GM19240 (cell line): ENCODE data around the gene ASB3.
A peak's percentile ranks its signal among the peaks of the same experiment; 100 is the strongest.
"Not testable (repeated sequence)": the region's sequence is repeated elsewhere in the genome, so short reads cannot be mapped to it uniquely, and the experiment has no call there.

Experiments
- DNase-seq: peaks from one replicate; pipeline ENCODE4 v3.0.0; 2011; ENCODE audit warnings: low spot score; ENCODE audit not compliant: insufficient read length

Gene ASB3

GRCh38 chr2:53787614-53788289 lies 999 bp upstream of the ASB3 start:
- DNase-seq: no peak

GRCh38 chr2:53786352-53786704 lies 425 bp downstream of the ASB3 start:
- no peak for DNase-seq

- DNase-seq: no peak
Observed at GRCh38 chr2:53785366-53785765, 1.4 kb downstream of the ASB3 start.

DNA sequence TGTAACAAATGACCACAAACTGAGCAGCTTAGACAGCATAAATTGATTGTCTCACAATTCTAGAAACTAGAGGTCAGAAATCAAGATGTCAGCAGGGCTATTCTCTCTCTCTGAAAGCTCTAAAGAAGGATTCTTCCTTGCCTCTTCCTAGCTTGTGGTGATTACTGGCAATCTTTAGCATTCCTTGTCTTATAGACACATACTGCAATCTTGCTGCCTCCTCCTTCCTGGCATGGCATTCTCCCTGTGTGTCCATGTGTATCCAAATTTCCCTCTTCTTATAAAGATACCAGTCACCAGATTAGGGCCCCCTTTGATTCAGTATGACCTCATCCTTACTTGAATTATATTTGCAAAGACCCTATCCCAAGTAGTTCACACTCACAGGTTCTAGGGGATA lies 2.3 kb downstream of the ASB3 start:
- no peak for DNase-seq

DNA sequence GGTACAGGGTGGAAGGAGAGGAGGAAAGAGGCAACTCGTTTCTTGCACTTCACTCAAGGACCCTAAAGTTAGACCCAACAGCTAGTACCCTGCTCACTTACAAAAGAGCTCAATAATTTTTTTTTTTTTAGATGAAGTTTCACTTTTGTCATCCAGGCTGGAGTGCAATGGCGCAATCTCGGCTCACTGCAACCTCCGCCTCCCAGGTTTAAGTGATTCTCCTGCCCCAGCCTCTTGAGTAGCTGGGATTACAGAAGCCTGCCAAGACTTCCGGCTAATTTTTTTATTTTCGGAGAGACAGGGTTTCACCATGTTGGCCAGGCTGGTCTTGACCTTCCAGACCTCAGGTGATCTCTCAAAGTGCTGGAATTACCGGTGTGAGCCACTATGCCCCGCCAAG lies 4.1 kb downstream of the ASB3 start:
- DNase-seq: no peak

- DNase-seq: no peak
Observed at GRCh38 chr2:53780056-53780455, 6.7 kb downstream of the ASB3 start.

GRCh38 chr2:53778536-53779162 lies 8.1 kb downstream of the ASB3 start:
- no peak for DNase-seq

DNA sequence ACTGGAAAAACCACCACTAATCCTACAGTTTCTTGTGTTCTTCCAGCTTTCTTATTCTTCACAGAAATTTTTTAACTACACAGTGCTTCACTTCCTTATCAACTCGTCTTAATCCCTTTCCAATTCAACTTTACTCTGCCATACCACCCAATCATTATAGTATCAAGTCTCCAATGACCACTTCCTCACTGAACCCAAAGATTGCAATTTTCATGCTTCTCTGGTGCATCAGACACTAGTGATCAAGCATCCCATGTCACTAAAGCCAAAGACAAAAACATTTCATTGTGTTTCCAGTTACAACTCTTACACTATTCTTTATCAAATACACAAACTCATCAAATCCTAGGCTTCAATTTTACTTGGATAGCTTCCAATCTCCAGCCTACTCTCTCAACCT lies 9.6 kb downstream of the ASB3 start:
- no peak for DNase-seq

DNA sequence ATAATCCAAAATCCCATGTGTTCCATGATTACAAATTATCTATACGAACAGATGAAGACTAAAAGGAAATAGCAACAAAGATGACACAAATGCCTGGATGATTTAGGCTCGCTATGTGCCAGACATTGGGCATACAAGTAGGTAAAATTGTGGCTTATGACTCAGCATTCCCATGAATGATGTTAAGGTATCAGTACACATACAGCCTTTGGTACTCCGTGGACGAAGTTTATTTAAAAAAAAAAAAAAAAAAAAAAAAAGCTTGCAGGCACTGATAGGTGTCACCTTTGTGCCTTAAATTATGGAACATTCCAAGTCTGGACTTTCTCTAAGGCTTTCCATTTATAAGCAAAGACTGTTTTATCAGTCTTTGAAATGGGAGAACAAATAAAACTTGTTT lies 16.5 kb downstream of the ASB3 start:
- no peak for DNase-seq

- no peak for DNase-seq
Observed at GRCh38 chr2:53769318-53769945, 17.3 kb downstream of the ASB3 start.

DNA sequence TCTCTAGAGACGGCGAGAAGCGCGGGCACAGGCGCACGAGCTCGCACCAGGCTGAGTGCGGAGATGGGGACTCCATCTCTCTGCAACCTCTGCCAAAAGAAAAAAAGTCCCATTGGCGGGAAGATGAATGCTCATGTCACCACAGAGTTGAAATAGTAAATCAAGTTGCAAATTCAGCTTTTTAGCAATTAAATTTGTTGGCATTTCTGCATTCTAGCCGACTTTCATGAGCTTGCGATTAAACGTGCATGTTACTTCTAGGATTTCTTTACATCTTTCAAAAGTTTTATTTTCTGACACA lies 18.6 kb downstream of the ASB3 start:
- DNase-seq: no peak

GRCh38 chr2:53767405-53768241 lies 19.1 kb downstream of the ASB3 start, which contains the start of gene CHAC2:
Gene CHAC2, plus strand, starts transcription at chr2:53767804. Its CDS starts 83 bp downstream, at chr2:53767887.
- DNase-seq: peak; percentile 59

DNA sequence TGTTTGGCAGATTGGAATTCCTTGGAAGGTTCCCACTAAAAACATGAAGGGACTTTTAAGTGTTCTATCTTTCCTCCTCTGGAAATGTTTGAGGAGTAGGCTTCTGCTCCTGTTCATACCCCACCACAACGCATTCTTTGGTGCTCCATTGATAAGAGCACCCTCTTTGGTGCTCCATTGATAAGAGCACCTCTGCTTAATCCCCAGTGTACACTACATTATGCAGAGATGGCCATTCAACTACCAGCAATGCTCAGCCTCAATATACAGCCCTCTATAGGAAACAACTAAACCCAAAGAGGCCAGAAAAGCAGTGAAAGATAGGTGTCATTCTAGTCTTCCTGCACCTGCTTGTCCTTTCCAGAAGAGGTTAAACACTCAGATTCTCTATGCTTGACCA lies 21.0 kb downstream of the ASB3 start:
- DNase-seq: no peak

DNA sequence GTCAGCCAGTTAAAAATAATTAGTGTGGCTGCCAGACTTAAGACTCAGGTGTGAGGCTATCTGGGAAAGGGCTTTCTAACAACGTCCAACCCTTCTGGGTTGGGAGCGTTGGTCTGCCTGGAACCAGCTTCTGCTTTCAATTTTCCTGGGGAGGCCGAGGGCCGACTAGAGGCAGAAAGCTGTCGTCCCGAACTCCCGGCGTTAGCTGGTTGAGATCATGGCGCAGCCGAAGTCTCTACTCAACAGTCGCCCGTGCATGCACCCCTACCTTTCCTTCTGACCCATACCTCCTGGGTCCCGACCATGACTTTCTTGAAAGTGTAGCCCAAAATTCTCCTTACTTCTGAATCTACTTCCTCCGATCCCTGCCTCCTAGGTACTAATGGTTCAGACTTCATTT lies 29.5 kb downstream of the ASB3 start:
- not testable (repeated sequence) for DNase-seq

DNA sequence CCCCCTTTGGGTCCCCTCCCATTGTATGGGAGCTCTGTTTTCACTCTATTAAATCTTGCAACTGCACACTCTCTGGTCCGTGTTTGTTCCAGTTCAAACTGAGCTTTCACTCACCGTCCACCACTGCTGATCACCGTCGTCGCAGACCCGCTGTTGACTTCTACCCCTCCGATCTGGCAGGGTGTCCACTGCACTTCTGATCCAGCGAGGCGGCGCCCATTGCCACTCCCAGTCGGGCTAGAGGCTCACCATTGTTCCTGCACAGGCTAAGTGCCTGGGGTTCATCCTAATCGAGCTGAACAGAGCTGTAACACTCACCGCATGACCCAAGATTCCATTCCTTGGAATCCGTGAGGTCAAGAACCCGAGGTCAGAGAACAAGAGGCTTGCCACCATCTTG lies 30.1 kb downstream of the ASB3 start:
- DNase-seq: no peak

DNA sequence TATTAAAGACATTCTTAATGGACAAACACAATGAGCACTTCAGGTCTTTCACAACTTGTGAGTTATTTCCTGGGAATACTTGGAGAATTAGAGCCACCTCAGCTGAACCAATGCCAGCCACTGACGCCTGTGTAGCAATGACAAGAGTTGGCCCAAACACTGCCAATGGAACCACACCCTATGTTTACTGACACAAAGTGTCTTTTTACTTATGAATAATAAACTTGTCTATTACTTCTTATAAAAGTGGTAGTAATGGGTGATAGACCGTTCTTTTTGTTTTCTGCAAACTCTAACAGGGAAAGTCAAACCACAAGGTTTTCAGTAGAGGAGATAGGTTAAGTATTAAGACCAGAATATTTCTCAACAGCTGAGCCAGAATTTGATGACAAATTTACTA lies 31.6 kb downstream of the ASB3 start:
- no peak for DNase-seq

DNA sequence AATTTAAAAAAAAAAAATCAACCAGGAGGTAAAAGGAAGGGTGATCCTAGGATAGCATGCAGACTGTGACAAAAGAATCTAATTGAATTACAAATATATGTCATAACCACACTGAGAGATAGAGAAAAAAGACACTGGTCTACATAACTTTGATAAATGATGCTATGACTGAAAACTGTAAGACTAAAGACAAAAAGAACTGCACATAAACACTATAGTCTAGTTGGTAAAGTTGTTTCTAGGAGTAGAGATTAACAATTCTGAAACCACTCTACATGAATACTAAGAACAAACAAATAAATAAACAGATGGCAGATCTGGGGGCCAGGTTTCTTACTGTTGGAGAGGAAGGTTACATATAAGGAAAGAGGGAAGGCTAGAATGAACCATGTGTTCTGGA lies 33.7 kb downstream of the ASB3 start:
- DNase-seq: no peak

DNA sequence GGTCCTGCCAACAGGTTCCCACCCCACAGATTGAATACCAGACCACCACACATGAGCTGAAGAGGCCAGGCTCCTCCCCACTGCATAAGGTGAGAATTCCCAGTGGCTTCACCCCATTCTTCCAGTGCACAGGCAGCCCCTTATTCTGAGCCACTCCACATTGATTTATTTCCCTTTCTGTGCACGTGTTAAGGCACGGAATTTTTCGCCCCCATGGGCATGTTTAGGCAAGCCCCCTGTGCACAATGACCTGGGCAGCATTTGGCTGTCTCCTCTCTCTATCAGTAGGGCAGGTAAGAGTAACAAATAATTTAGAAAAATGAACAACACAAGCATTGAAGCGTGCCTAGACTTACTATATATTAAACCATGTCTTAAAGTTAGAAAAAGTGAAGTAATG lies 34.4 kb downstream of the ASB3 start:
- DNase-seq: no peak

- no peak for DNase-seq
Observed at GRCh38 chr2:53751728-53752127, 35.0 kb downstream of the ASB3 start.

DNA sequence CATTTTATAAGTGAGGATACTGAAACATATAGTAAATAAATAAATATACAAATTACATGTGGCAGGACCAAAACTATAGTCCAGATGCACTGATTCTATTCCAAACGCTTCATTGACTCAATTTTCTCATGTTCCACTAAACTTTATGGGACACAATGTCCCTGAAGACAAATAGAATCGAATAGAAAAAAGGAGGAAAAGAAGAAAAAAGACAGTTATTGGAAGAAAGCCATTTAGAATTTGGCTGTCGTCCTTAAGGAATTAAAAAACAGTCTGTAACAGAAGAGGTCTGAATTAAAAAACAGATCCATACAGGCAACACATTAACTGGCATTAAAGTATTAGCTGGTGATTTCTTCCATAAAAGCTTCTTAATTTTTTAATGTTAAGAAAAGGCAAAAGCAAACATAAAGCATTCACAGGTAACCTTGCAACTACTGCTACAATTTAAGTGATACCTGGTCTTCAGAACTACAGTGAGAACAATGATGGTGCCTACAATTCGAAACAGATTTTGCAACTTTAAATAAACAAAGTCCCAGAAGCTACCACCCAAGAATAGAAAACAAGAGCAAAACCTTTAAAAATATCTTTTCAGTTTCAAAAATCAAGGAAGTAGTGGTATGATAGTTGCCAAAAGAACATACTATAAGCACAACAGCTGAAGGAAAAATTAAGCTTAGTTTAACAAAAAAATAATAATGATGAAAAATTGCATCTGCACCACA lies 36.5 kb downstream of the ASB3 start:
- DNase-seq: no peak

DNA sequence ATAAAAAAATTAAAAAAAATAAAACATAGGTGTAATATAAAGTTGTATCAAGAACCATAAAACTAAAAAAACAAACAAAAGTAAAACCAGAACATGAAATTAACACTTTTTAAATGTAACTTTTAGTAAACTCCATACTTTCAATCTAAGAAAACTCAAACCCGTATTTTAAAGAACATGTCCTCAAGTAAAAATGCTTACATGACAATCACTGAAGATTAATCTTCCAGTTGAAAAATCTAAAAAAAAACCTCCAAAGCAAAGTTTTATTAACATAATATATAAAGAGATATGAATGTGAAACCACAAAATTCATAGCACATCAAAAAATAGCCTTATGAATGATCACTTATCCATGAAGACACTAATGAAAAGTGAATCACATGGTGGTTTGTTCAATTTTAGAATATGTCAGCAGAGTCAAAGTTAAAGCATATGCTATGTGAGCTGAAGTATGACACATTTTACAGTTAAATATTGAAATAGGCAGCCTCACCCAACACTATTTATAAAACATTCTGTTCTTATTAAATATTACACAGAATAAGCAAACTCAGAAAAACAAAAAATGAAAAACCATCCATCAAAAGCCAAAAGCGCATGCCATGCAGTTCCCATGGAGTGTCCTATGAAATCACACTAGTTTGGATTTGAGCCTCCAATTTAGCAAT lies 42.2 kb downstream of the ASB3 start:
- no peak for DNase-seq
